ENCODE measurements around the gene TTYH1. TPM values are rescaled to one million over a fixed set of nuclear protein-coding genes. Genes with fewer than 3 reads are reported as not detected.

Gene TTYH1
- total RNA-seq, 1 donor from 2014 or later, result 50.7 TPM

DNA sequence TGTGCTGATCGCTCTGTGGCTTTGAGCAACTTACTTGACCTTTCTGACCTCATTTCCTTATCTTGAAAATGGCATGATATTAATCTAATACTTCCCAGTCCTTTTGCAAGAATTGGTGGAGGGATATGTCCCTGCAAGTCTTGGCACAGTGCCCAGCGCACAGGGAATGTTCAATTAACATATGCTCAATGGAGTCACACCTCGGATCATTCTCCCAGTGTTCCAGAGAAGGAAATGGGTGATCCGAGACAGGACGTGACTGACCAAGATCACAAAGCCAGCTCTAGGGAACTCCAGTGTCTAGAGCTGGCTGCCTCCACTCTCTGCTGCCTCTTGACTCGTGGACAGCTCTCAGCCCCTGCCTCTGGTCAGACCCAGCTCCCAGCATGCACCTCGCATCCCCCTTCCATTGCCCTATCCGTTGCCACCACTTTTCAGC lies 54.3 kb downstream of the TTYH1 start:
- no peak for DNase-seq (ENCODE audit: extremely low spot score, unreplicated experiment)
- peaks cover 20% of the 10 kb centered on the region for H3K27me3 Mint-ChIP-seq

DNA sequence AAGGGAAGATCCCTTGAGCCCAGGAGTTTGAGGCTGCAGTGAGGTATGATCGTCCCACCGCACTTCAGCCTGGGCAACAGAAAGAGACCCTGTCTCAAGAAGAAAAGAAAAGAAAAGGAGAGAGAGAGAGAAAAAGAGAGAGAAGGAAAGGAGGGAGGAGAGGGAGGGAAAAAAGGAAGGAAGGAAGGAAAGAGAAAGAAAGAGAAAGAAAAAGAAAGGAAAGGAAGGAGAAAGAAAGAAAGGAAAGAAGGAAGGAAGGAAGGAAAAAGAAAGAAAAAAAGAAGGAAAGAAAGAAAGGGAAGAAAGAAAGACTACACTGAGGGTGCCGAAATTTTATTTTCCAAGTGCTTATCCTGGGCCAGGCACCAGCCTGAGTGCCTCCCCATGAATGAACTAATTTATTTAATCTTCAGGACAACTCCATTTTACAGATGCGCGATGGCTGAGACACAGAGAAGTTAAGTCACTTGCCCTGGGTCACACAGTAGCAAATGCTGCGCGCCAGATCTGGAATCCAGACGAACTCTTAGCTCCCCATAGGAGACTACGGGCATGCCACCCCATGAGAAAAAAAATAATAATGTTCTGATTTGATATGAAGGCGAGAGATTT lies 55.1 kb downstream of the TTYH1 start:
- TF ChIP-seq CTCF (conservative IDR thresholded peaks at IDR 0.05), result no peak
- Mint-ChIP-seq H3K27me3 (peaks cover 20% of the 10 kb centered on the region), H3K27ac (peak overlapping the region; percentile 71)

More for the DNA sequence above, 54.3 kb downstream of the TTYH1 start:
- H3K36me3 Mint-ChIP-seq, result peaks cover 7% of the 10 kb centered on the region
- no peak for TF ChIP-seq CTCF (conservative IDR thresholded peaks at IDR 0.05)
- peak overlapping the region; percentile 23 for H3K4me3 Mint-ChIP-seq
- H3K27ac Mint-ChIP-seq, result peak overlapping the region; percentile 71
- H3K9me3 Mint-ChIP-seq, result no peaks in the 10 kb centered on the region
- H3K4me1 Mint-ChIP-seq (ENCODE audit: unreplicated experiment), result peaks cover 33% of the 10 kb centered on the region

GRCh38 chr19:54470991-54471782 lies 55.9 kb downstream of the TTYH1 start:
- no peak for TF ChIP-seq CTCF (conservative IDR thresholded peaks at IDR 0.05)
- H3K4me3 Mint-ChIP-seq, result peak overlapping the region; percentile 85
- peaks cover 33% of the 10 kb centered on the region for H3K4me1 Mint-ChIP-seq (ENCODE audit: unreplicated experiment)
- H3K36me3 Mint-ChIP-seq, result peaks cover 7% of the 10 kb centered on the region
- H3K9me3 Mint-ChIP-seq, result no peaks in the 10 kb centered on the region
- peak overlapping the region; percentile 58 for H3K27ac Mint-ChIP-seq
- no peak for DNase-seq (ENCODE audit: extremely low spot score, unreplicated experiment)
- peaks cover 20% of the 10 kb centered on the region for H3K27me3 Mint-ChIP-seq

More for the DNA sequence above, 55.1 kb downstream of the TTYH1 start:
- no peak for DNase-seq (ENCODE audit: extremely low spot score, unreplicated experiment)
- Mint-ChIP-seq H3K9me3 (no peaks in the 10 kb centered on the region), H3K36me3 (peaks cover 7% of the 10 kb centered on the region), H3K4me1 (ENCODE audit: unreplicated experiment) (peaks cover 33% of the 10 kb centered on the region), H3K4me3 (peak overlapping the region; percentile 85)

DNA sequence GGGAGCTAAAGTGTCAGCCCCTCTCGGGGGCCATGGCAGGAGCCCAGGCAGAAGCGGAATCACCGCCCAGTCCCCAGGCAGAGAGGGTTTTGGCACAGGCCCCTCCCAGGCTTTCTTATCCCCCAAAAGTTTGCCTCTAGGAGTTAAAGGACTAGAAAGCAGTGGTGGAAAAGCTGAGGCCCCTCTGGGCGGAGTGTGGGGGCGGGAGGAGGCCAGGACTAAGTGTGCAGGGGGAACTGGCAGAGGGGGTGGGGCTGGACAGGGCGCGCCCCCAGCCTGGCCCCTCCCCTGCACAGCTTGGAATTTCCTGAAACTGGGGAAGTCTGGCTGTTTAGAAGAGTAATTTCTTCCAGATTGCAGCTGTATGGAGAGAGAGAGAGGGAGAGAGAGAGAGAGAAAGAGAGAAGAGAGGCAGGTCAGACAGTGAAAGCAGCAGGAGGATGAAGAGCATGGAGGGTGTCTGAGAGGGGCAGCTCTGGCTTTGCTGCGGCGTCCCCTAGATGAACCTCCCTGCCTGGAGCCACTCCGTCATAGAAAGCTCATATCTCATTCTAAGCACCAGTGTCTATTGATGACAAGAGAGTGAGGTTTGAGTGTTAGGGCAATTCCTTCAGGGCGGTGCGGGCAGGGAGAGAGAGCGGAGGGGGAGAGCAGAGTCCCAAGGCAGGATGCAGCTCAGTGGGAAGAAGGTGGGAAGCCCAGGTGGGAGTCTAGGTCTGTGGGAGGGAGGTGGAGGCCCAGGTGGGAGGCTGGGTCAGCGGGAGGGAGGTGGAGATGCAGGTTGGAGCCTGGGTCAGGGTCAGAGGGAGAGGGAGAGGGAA lies 58.0 kb downstream of the TTYH1 start, which contains the start of gene CDC42EP5:
CDC42EP5 (minus strand) TSS at position 226 of the 821 bp plus-strand sequence. CDS start 7,749 bp downstream, outside the sequence.
- DNase-seq (ENCODE audit: extremely low spot score, unreplicated experiment), result peak; percentile 87
- H3K4me1 Mint-ChIP-seq (ENCODE audit: unreplicated experiment), result peaks cover 40% of the 10 kb centered on the region
- H3K4me3 Mint-ChIP-seq, result peak within 1 kb of the TSS; percentile 88
- H3K27me3 Mint-ChIP-seq, result peaks cover 30% of the 10 kb centered on the region
- H3K36me3 Mint-ChIP-seq, result peaks cover 4% of the 10 kb centered on the region
- TF ChIP-seq CTCF (conservative IDR thresholded peaks at IDR 0.05), result no peak
- H3K9me3 Mint-ChIP-seq, result no peaks in the 10 kb centered on the region
- H3K27ac Mint-ChIP-seq, result peak within 1 kb of the TSS; percentile 96

- Mint-ChIP-seq H3K27me3 (peaks cover 35% of the 10 kb centered on the region), H3K4me3 (peak overlapping the region; percentile 88), H3K4me1 (ENCODE audit: unreplicated experiment) (peaks cover 45% of the 10 kb centered on the region), H3K27ac (peak overlapping the region; percentile 96), H3K9me3 (no peaks in the 10 kb centered on the region), H3K36me3 (peaks cover 4% of the 10 kb centered on the region)
- TF ChIP-seq CTCF (conservative IDR thresholded peaks at IDR 0.05), result no peak
- DNase-seq (ENCODE audit: extremely low spot score, unreplicated experiment), result no peak
Observed at GRCh38 chr19:54473892-54474372, 58.7 kb downstream of the TTYH1 start.

Measured in type B pancreatic cell (in vitro differentiated cells).